HG02763 (cell line): ENCODE measurements around the gene ADCK2.
"Not testable (repeated sequence)": the region's sequence is repeated elsewhere in the genome, so short reads cannot be mapped to it uniquely, and the experiment has no call there.

ENCODE experiments used
- ATAC-seq: cut with Tn5 transposase; IDR thresholded peaks from one replicate; pipeline ENCODE4 v1.9.1; 2021; ENCODE audit warnings: mild to moderate bottlenecking, moderate library complexity; ENCODE audit not compliant: unreplicated experiment

ADCK2 gene

GRCh38 chr7:140672382-140673062 is at the start of gene ADCK2:
TSS of gene ADCK2 (plus strand) at chr7:140672945. CDS start at chr7:140673331, 386 bp downstream.
- peak; percentile 53 for ATAC-seq

GRCh38 chr7:140623980-140624379 is 48.8 kb upstream of the ADCK2 start:
- no peak for ATAC-seq

GRCh38 chr7:140624392-140625191 is 48.2 kb upstream of the ADCK2 start:
- ATAC-seq: no peak

- ATAC-seq: not testable (repeated sequence)
These were observed 47.6 kb upstream of the ADCK2 start for GRCh38 chr7:140625192-140625558.

GRCh38 chr7:140625908-140626868 is 46.6 kb upstream of the ADCK2 start:
- ATAC-seq: no peak

- ATAC-seq: no peak
These were observed 41.7 kb upstream of the ADCK2 start for GRCh38 chr7:140631021-140631420.

- no peak for ATAC-seq
These were observed 41.1 kb upstream of the ADCK2 start for GRCh38 chr7:140631602-140632001.

GRCh38 chr7:140635345-140635744 is 37.4 kb upstream of the ADCK2 start:
- ATAC-seq: no peak

- ATAC-seq: no peak
These were observed 36.9 kb upstream of the ADCK2 start for GRCh38 chr7:140635816-140636215.

- no peak for ATAC-seq
These were observed 35.3 kb upstream of the ADCK2 start for GRCh38 chr7:140637400-140637799.

GRCh38 chr7:140638173-140638791 is 34.5 kb upstream of the ADCK2 start:
- no peak for ATAC-seq

- ATAC-seq: no peak
These were observed 33.2 kb upstream of the ADCK2 start for GRCh38 chr7:140639366-140640053.

- no peak for ATAC-seq
These were observed 32.6 kb upstream of the ADCK2 start for GRCh38 chr7:140640060-140640637.

- ATAC-seq: no peak
These were observed 31.8 kb upstream of the ADCK2 start, which contains the start of gene DENND2A for GRCh38 chr7:140640727-140641523. TSS of gene DENND2A (minus strand) at chr7:140640813. CDS start at chr7:140602397, 38,416 bp downstream.

- no peak for ATAC-seq
These were observed 31.1 kb upstream of the ADCK2 start for GRCh38 chr7:140641524-140642195.

GRCh38 chr7:140643416-140643815 is 29.3 kb upstream of the ADCK2 start:
- no peak for ATAC-seq

GRCh38 chr7:140644761-140645160 is 28.0 kb upstream of the ADCK2 start:
- not testable (repeated sequence) for ATAC-seq

GRCh38 chr7:140645166-140645900 is 27.4 kb upstream of the ADCK2 start:
- no peak for ATAC-seq
